Sigmoid colon (tissue), 7 donors: Measurements from ENCODE around the gene LHFPL6. TPM values are rescaled to one million over a fixed set of nuclear protein-coding genes. Genes with fewer than 3 reads are reported as not detected.

Experiments
- DNase-seq: peaks from one replicate; pipeline ENCODE4 v3.0.0-alpha.2; 2019
- H3K27ac ChIP-seq, 4 donors: fragments of 200-600 bp; sonication (generic); one replicate each; pipeline ENCODE4 v1.5.1; 2016 to 2019; ENCODE audit warnings: mild to moderate bottlenecking in 1 of 4
- H3K27me3 ChIP-seq, 3 donors: fragments of 200-600 bp; sonication (generic); one replicate each; pipeline ENCODE4 v1.5.1; 2019; ENCODE audit warnings: mild to moderate bottlenecking in 1 of 3
- H3K36me3 ChIP-seq, 4 donors: fragments of 200-600 bp; sonication (generic); one replicate each; pipeline ENCODE4 v1.5.1; 2016 to 2019
- H3K4me1 ChIP-seq, 4 donors: fragments of 200-600 bp; sonication (generic); one replicate each; pipeline ENCODE4 v1.5.1; 2017 to 2019
- H3K4me3 ChIP-seq, 4 donors: fragments of 200-600 bp; sonication (generic); one replicate each; pipeline ENCODE4 v1.5.1; 2017 to 2019; ENCODE audit warnings: mild to moderate bottlenecking in 2 of 4, moderate library complexity in 1 of 4
- H3K9me3 ChIP-seq, 4 donors: fragments of 200-600 bp in 3 of 4; sonication (generic) in 3 of 4; one replicate each; pipeline versions ENCODE4 v1.5.1 to v1.6.1; 2013 to 2019
- CTCF ChIP-seq, 4 experiments: fragments of 450-650 bp in 3 of 4; fragments of 200-600 bp in 1 of 4; IDR thresholded peaks; one replicate each; pipeline ENCODE4 v1.5.1; 2016 to 2019; ENCODE audit warnings: antibody characterized with exemption in 4 of 4, mild to moderate bottlenecking in 3 of 4, moderate library complexity in 2 of 4
- EP300 ChIP-seq, 4 donors: sonication (generic); formaldehyde crosslinking; IDR thresholded peaks; one replicate each; pipeline ENCODE4 v1.6.1; 2017; ENCODE audit warnings: antibody characterized with exemption in 4 of 4
- POLR2A ChIP-seq, 2 donors: fragments of 450-650 bp; IDR thresholded peaks; one replicate each; pipeline ENCODE4 v1.6.1; 2016; ENCODE audit warnings: antibody characterized with exemption in 2 of 2, mild to moderate bottlenecking in 2 of 2, moderate library complexity in 2 of 2
- POLR2AphosphoS5 ChIP-seq, 4 donors: sonication (generic); formaldehyde crosslinking; IDR thresholded peaks; one replicate each; pipeline ENCODE4 v1.6.1; 2017; ENCODE audit warnings: antibody characterized with exemption in 4 of 4
- WGBS, 2 donors: extraction: QIAGEN DNeasy Blood & Tissue Kit; methylation state at CpG; one replicate each; pipeline ENCODE4 v1.1.7; 2013; 5-methylcytosine and 5-hydroxymethylcytosine counted together
- intact Hi-C: fragments of 100-400 bp; cut with DNase I; formaldehyde crosslinking; loops from one replicate; pipeline ENCODE4 v1.15.1; 2023
- polyA plus RNA-seq, 3 donors: library from polyadenylated mRNA; stranded (reverse); fragments of 200-250 nt; gene quantifications; one replicate each; pipeline ENCODE4 v1.2.3, GENCODE V29; 2013
- total RNA-seq, 4 donors: library from RNA; depleted of rRNA; stranded (reverse); fragments of >200 nt; gene quantifications; one replicate each; pipeline ENCODE4 v1.1.0, GENCODE V29; 2016
- donor health status: healthy with polysubstance abuse.
- donor health status: Bipolar disorder and iron deficiency.
- donor health status: healthy.

Gene LHFPL6
- total and polyA plus RNA-seq, 7 donors: 2.5 to 69.2 (median 41.7) TPM

DNA sequence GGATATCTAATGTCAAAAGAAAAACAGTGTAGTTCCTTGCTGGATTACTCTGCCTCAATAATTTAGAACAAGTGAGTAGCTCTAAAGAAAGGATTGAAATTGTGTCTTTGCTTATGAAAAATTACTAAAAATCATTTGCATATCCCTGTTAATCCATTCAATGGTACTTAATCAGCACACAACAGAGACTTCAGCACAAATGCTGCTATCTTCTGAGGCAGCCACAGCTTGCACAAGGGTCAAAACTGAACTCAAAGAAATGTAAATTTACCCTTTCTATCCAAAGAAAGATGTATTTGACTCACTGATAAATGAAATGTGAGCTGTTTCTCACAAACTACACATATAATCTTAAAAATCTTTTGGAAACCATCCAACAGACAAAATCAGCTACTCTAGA lies 116.2 kb downstream of the LHFPL6 start:
- no peaks in the 10 kb centered on the region for H3K36me3 ChIP-seq
- no peak for DNase-seq
- intact Hi-C loops: no loop called here
- TF ChIP-seq CTCF (IDR thresholded peaks at IDR 0.05): no peak
- TF ChIP-seq POLR2AphosphoS5 (IDR thresholded peaks at IDR 0.05): no peak
- TF ChIP-seq EP300 (IDR thresholded peaks at IDR 0.05): no peak
- TF ChIP-seq POLR2A (IDR thresholded peaks at IDR 0.05): no peak
- H3K4me1 ChIP-seq: no peaks in the 10 kb centered on the region
- H3K27ac ChIP-seq: no peak overlapping the region
- H3K4me3 ChIP-seq: no peak overlapping the region
- no peaks in the 10 kb centered on the region for H3K27me3 ChIP-seq
- H3K9me3 ChIP-seq: no peaks in the 10 kb centered on the region

DNA sequence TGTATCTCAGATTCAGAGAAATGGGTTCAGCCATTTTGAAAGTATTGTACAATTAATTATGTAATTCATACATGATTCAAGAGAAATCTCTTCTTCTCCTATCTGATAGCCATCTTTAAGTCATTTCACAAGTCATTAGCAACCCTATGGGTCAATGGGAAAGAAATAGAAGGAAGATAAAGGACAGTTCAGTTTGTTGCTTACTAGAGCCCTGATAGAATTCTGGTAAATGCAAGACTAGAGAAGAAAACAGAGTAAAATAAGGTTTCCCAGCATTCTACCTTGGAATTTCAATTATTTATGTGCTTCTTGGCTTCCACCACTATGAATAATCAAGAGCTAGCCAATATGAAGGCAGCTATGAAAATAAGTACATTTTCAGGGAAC lies 117.7 kb downstream of the LHFPL6 start:
- Histone ChIP-seq H3K4me3 (no peak overlapping the region), H3K27ac (no peak overlapping the region), H3K4me1 (no peaks in the 10 kb centered on the region), H3K9me3 (no peaks in the 10 kb centered on the region), H3K36me3 (no peaks in the 10 kb centered on the region), H3K27me3 (no peaks in the 10 kb centered on the region)
- DNase-seq: no peak
- intact Hi-C loops: no loop called here
- TF ChIP-seq POLR2A (IDR thresholded peaks at IDR 0.05) (no peak), CTCF (IDR thresholded peaks at IDR 0.05) (no peak), POLR2AphosphoS5 (IDR thresholded peaks at IDR 0.05) (no peak)

DNA sequence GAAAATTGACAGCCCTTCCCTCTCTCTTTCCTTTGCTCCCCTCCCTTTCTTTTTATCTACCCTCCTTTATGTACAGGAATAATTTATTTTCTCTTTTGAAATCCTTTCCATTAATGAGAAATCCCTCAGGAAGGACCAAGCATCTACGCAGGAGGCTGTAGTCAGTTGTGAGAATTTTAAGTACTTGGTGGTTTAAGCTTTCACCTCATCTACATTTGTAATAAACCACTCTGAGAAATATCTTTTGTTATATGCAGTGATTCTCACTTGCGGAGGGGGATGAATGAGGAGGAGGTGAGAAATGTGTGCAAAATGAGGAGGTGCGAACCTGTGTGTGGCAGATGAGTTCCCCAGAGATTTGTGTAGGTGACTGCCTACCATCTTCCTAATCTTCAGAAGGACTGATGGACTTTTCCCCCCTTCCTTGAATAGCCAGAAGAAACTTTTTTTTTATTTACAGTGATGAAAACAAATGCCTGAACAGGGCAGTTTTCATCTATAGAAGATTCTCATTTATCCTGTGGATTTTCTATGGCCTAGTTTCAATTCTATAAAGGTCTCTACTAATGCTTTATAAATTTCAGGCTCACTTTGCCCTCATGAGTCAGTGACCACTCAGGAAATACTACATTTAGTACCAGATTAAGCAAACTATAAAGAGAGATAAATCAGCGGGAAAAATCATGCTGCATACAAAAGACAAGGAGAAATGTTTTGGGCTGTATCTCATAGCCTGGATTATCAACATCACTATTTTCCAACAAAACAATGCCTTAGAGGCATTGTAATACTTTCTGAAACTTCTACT lies 118.3 kb downstream of the LHFPL6 start:
- no peak for DNase-seq
- WGBS, 2 donors: 92 to 94% methylated on average over 4 of the region's 4 CpGs
- H3K27me3 ChIP-seq: no peaks in the 10 kb centered on the region
- intact Hi-C loops: no loop called here
- no peaks in the 10 kb centered on the region for H3K36me3 ChIP-seq
- no peak overlapping the region for H3K4me3 ChIP-seq
- peaks cover 0 to 4% (median 0%) of the 10 kb centered on the region in 4 donors for H3K4me1 ChIP-seq
- H3K27ac ChIP-seq: no peak overlapping the region
- TF ChIP-seq POLR2AphosphoS5 (IDR thresholded peaks at IDR 0.05): no peak
- no peak for TF ChIP-seq POLR2A (IDR thresholded peaks at IDR 0.05)
- no peak for TF ChIP-seq CTCF (IDR thresholded peaks at IDR 0.05)
- TF ChIP-seq EP300 (IDR thresholded peaks at IDR 0.05): no peak
- H3K9me3 ChIP-seq: no peaks in the 10 kb centered on the region

- intact Hi-C loops: no loop called here
- peaks cover 0 to 11% (median 3%) of the 10 kb centered on the region in 4 donors for H3K4me1 ChIP-seq
Observed at GRCh38 chr13:39483326-39483725, 119.7 kb downstream of the LHFPL6 start.

More at GRCh38 chr13:39483326-39483725, 119.7 kb downstream of the LHFPL6 start:
- DNase-seq: no peak
- Histone ChIP-seq H3K27ac (no peak overlapping the region), H3K27me3 (no peaks in the 10 kb centered on the region), H3K36me3 (no peaks in the 10 kb centered on the region), H3K4me3 (no peak overlapping the region), H3K9me3 (no peaks in the 10 kb centered on the region)
- TF ChIP-seq CTCF (IDR thresholded peaks at IDR 0.05) (no peak), POLR2A (IDR thresholded peaks at IDR 0.05) (no peak), POLR2AphosphoS5 (IDR thresholded peaks at IDR 0.05) (no peak), EP300 (IDR thresholded peaks at IDR 0.05) (no peak)
